ENCODE measurements around the gene MIX23. TPM values are rescaled to one million over a fixed set of nuclear protein-coding genes. Genes with fewer than 3 reads are reported as not detected.

Gene MIX23
- total RNA-seq, 1 donor from 2014 or later, result 44.9 TPM

GRCh38 chr3:122350814-122351418 is 32.1 kb downstream of the MIX23 start:
- Mint-ChIP-seq H3K27ac (no peak overlapping the region), H3K9me3 (no peaks in the 10 kb centered on the region), H3K4me1 (ENCODE audit: unreplicated experiment) (no peaks in the 10 kb centered on the region), H3K36me3 (no peaks in the 10 kb centered on the region), H3K27me3 (no peaks in the 10 kb centered on the region), H3K4me3 (no peak overlapping the region)
- DNase-seq (ENCODE audit: extremely low spot score, unreplicated experiment), result no peak
- no peak for TF ChIP-seq CTCF (conservative IDR thresholded peaks at IDR 0.05)

- no peak overlapping the region for H3K27ac Mint-ChIP-seq
- no peaks in the 10 kb centered on the region for H3K36me3 Mint-ChIP-seq
- no peaks in the 10 kb centered on the region for H3K4me1 Mint-ChIP-seq (ENCODE audit: unreplicated experiment)
- no peaks in the 10 kb centered on the region for H3K9me3 Mint-ChIP-seq
- H3K27me3 Mint-ChIP-seq, result no peaks in the 10 kb centered on the region
- no peak for DNase-seq (ENCODE audit: extremely low spot score, unreplicated experiment)
- TF ChIP-seq CTCF (conservative IDR thresholded peaks at IDR 0.05), result no peak
- no peak overlapping the region for H3K4me3 Mint-ChIP-seq
Measured at GRCh38 chr3:122349171-122349570, 33.9 kb downstream of the MIX23 start.

GRCh38 chr3:122343654-122344053 is 39.4 kb downstream of the MIX23 start:
- H3K27ac Mint-ChIP-seq, result no peak overlapping the region

GRCh38 chr3:122342803-122343202 is 40.2 kb downstream of the MIX23 start:
- no peak for DNase-seq (ENCODE audit: extremely low spot score, unreplicated experiment)
- Mint-ChIP-seq H3K27me3 (no peaks in the 10 kb centered on the region), H3K27ac (no peak overlapping the region), H3K9me3 (no peaks in the 10 kb centered on the region), H3K36me3 (no peaks in the 10 kb centered on the region), H3K4me3 (no peak overlapping the region), H3K4me1 (ENCODE audit: unreplicated experiment) (no peaks in the 10 kb centered on the region)
- no peak for TF ChIP-seq CTCF (conservative IDR thresholded peaks at IDR 0.05)

More at GRCh38 chr3:122343654-122344053, 39.4 kb downstream of the MIX23 start:
- no peak for DNase-seq (ENCODE audit: extremely low spot score, unreplicated experiment)
- TF ChIP-seq CTCF (conservative IDR thresholded peaks at IDR 0.05), result no peak
- Mint-ChIP-seq H3K9me3 (no peaks in the 10 kb centered on the region), H3K4me1 (ENCODE audit: unreplicated experiment) (no peaks in the 10 kb centered on the region), H3K27me3 (no peaks in the 10 kb centered on the region), H3K36me3 (no peaks in the 10 kb centered on the region), H3K4me3 (no peak overlapping the region)

GRCh38 chr3:122332551-122332950 is 50.5 kb downstream of the MIX23 start:
- no peak overlapping the region for H3K27ac Mint-ChIP-seq
- H3K4me1 Mint-ChIP-seq (ENCODE audit: unreplicated experiment), result no peaks in the 10 kb centered on the region
- no peak for TF ChIP-seq CTCF (conservative IDR thresholded peaks at IDR 0.05)
- peaks cover 20% of the 10 kb centered on the region for H3K27me3 Mint-ChIP-seq
- no peak overlapping the region for H3K4me3 Mint-ChIP-seq
- H3K9me3 Mint-ChIP-seq, result no peaks in the 10 kb centered on the region
- H3K36me3 Mint-ChIP-seq, result no peaks in the 10 kb centered on the region
- DNase-seq (ENCODE audit: extremely low spot score, unreplicated experiment), result no peak

GRCh38 chr3:122331886-122332285 is 51.1 kb downstream of the MIX23 start:
- no peaks in the 10 kb centered on the region for H3K4me1 Mint-ChIP-seq (ENCODE audit: unreplicated experiment)
- no peak overlapping the region for H3K27ac Mint-ChIP-seq
- no peak overlapping the region for H3K4me3 Mint-ChIP-seq
- H3K36me3 Mint-ChIP-seq, result no peaks in the 10 kb centered on the region
- TF ChIP-seq CTCF (conservative IDR thresholded peaks at IDR 0.05), result no peak
- DNase-seq (ENCODE audit: extremely low spot score, unreplicated experiment), result no peak
- H3K9me3 Mint-ChIP-seq, result no peaks in the 10 kb centered on the region
- peaks cover 20% of the 10 kb centered on the region for H3K27me3 Mint-ChIP-seq
